ENCODE data around the gene ORAI3.

ORAI3 gene

DNA sequence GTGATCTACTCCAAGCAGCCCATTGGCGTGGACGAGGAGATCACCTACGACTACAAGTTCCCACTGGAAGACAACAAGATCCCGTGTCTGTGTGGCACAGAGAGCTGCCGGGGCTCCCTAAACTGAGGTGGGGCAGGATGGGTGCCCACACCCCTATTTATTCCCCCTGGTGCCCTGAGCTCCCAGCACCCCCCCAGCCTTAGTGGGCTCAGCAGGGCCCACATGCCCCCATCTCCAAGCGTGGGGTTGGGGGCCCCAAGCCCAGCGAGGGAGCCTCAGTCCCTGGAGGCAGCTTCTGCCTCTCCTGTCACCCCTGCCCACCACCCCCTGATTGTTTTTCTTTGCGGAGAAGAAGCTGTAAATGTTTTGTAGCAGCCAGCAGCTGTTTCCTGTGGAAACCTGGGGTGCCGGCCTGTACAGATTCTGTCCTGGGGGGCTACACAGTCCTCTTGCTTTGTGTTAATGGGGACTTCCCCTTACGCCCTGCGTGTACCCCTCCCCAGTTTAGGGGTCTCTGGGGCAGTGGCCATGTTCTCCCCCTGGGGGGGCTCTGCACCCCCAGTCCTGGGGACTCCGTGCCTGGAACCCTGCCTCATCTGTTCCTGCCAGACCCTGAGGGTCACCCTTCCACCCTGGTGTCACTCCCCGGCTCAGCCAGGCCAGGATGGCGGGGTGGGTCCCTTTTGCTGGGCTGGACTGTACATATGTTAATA is 35.2 kb downstream of the ORAI3 start:
- DNase-seq (ENCODE audit: low read depth): no peak
- TF ChIP-seq, protein P1, sequence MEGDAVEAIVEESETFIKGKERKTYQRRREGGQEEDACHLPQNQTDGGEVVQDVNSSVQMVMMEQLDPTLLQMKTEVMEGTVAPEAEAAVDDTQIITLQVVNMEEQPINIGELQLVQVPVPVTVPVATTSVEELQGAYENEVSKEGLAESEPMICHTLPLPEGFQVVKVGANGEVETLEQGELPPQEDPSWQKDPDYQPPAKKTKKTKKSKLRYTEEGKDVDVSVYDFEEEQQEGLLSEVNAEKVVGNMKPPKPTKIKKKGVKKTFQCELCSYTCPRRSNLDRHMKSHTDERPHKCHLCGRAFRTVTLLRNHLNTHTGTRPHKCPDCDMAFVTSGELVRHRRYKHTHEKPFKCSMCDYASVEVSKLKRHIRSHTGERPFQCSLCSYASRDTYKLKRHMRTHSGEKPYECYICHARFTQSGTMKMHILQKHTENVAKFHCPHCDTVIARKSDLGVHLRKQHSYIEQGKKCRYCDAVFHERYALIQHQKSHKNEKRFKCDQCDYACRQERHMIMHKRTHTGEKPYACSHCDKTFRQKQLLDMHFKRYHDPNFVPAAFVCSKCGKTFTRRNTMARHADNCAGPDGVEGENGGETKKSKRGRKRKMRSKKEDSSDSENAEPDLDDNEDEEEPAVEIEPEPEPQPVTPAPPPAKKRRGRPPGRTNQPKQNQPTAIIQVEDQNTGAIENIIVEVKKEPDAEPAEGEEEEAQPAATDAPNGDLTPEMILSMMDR (IDR thresholded peaks at IDR 0.05; ENCODE audit: control insufficient read depth, extremely low read depth, insufficient read depth): no peak
- no peak overlapping the region for H3K4me3 ChIP-seq (ENCODE audit: low read depth, low read length)

DNA sequence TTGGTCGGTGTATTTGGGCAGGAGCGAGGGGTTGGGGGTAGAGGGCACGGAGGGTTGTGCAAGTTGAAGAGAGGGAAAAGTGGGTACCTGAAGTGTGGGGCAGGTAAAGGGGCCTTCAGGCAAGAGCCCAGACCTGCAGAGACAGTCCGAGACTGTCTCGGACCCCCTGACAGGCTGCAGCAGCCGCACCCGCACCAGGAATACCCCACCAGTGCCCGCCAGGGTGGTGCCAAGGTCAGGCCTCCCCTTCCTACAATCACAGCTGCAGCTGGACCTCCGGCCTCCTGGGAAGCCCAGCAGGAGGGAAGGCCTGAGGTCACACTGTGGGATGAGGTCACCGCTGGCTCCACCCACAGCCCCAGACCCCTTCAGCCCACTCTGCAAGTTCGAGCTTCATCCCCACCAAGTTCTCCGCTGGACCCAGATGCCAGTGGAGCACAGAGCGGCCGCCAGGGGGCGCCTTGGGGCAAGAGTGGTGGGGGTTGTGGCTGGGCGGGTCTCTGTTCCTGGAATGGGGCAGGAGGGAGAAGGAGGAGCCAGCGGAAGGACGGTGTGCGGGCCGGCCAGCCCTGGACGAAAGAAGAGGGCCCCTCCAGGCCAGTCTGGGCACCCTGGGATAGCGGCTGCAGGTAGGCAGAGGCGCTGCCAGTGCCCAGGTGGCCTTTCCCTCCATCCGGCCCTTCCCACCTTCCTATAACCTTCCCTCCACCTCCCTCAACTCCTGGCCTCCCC is 36.0 kb downstream of the ORAI3 start, which contains the start of gene HSD3B7:
Gene HSD3B7 (plus strand): TSS at position 539 of the 732 bp plus-strand sequence. CDS start 452 bp downstream, outside the sequence.
- H3K4me3 ChIP-seq (ENCODE audit: low read depth, low read length): peak within 1 kb of the TSS; percentile 60
- peak; percentile 33 for DNase-seq (ENCODE audit: low read depth)
- TF ChIP-seq, protein P1 (IDR thresholded peaks at IDR 0.05; ENCODE audit: control insufficient read depth, extremely low read depth, insufficient read depth): peak; percentile 90

DNA sequence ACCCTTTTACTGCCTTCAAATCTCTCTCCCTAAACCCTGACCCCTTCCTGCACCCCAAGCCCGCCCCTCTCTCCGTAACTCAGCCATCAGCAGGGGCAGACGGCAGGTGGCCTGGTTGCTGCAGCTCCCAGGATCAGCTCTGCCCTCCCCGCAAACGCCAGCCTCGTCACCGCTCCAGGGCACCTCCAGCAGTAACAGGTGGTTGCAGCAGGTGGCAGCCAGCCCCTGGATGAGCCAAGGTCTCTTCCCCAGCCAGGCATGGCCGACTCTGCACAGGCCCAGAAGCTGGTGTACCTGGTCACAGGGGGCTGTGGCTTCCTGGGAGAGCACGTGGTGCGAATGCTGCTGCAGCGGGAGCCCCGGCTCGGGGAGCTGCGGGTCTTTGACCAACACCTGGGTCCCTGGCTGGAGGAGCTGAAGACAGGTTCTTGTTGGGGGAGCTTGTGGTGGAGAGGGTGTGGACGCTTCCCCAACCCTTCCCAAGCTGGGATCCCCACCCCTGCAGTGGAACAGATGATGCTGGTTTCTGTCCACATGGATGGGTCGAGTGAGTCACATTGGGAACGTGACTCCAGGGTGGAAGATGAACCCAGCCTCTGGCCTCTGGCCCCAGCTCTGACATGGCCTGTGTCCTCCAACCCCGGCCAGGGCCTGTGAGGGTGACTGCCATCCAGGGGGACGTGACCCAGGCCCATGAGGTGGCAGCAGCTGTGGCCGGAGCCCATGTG is 36.7 kb downstream of the ORAI3 start:
- TF ChIP-seq, protein P1 (IDR thresholded peaks at IDR 0.05; ENCODE audit: control insufficient read depth, extremely low read depth, insufficient read depth): peak; percentile 81
- H3K4me3 ChIP-seq (ENCODE audit: low read depth, low read length): peak overlapping the region; percentile 60
- DNase-seq (ENCODE audit: low read depth): peak; percentile 68

DNA sequence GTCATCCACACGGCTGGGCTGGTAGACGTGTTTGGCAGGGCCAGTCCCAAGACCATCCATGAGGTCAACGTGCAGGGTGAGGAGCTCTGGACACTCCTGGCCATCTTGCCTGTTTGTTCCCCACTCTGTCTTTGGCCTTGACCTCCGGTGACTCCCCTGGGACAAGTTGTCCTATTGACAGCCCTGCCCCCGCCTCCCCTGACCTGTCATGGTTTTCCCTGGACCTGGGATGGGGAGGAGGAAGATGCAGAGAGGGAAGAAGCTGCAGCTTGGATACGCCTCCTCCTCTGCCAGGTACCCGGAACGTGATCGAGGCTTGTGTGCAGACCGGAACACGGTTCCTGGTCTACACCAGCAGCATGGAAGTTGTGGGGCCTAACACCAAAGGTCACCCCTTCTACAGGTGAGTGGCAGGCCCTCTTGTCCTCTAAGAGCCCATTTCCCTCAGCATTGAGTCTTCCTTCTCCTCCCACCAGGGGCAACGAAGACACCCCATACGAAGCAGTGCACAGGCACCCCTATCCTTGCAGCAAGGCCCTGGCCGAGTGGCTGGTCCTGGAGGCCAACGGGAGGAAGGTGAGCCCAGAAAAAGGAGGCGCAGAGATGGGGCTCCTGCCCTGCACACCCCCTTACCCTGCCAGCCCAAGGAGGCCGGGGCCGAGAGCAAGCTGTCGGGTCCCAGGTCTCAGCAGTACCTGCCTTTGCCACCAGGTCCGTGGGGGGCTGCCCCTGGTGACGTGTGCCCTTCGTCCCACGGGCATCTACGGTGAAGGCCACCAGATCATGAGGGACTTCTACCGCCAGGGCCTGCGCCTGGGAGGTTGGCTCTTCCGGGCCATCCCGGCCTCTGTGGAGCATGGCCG is 37.5 kb downstream of the ORAI3 start:
- DNase-seq (ENCODE audit: low read depth): no peak
- peak overlapping the region; percentile 60 for H3K4me3 ChIP-seq (ENCODE audit: low read depth, low read length)
- TF ChIP-seq, protein P1 (IDR thresholded peaks at IDR 0.05; ENCODE audit: control insufficient read depth, extremely low read depth, insufficient read depth): no peak

DNA sequence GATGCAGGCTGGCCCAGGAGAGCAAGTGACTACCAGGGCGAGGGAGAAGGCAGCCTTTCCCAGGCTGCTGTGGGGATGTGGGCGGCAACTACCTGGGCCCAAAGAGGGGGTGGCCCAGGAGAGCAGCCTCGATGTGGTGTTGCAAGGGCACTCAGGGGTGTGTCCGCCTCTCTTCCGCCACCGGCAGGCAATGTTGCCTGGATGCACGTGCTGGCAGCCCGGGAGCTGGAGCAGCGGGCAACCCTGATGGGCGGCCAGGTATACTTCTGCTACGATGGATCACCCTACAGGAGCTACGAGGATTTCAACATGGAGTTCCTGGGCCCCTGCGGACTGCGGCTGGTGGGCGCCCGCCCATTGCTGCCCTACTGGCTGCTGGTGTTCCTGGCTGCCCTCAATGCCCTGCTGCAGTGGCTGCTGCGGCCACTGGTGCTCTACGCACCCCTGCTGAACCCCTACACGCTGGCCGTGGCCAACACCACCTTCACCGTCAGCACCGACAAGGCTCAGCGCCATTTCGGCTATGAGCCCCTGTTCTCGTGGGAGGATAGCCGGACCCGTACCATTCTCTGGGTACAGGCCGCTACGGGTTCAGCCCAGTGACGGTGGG is 38.8 kb downstream of the ORAI3 start:
- no peak overlapping the region for H3K4me3 ChIP-seq (ENCODE audit: low read depth, low read length)
- TF ChIP-seq, protein P1 (IDR thresholded peaks at IDR 0.05; ENCODE audit: control insufficient read depth, extremely low read depth, insufficient read depth): no peak

More for the DNA sequence above, 38.8 kb downstream of the ORAI3 start:
- no peak for DNase-seq (ENCODE audit: low read depth)

Measured in LNCaP clone FGC (cell line).